ENCODE results near the gene FRAT1.
A peak's percentile ranks its signal among the peaks of the same experiment; 100 is the strongest.

FRAT1 gene

DNA sequence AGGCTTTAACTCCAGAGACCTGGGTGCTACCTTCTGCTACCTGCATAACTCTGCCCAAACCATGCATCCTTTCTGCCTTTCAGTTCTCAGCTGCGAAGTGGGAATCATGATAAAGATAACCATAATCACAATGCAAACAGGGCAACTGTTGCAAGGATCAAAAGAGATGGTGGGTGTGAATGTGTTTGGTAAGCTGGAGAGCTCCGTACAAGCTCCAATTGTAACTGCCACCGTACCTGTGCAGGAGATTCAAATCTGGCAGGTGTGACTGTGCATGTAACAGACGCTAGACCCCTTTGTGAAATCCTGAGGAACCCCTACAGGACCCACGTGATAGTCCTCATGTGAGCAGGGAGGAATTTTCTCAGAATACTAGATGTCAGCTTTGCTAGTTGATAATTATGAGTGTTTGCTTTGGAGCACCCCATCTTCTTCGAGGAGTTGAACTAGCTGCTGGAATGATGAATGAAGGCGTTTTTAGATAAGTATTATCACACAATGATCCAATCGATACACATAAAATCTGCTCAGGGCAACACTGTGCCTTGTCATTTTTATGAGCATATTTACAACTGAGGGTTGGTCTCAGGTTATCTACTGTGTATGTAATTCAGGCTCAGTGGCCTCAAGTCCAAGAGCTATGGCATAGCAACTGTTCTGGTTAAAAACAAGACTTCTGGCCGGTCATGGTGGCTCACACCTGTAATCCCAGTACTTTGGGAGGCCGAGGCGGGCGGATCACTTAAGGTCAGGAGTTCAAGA, 30.9 kb downstream of the FRAT1 start:
- TF ChIP-seq, protein P1, sequence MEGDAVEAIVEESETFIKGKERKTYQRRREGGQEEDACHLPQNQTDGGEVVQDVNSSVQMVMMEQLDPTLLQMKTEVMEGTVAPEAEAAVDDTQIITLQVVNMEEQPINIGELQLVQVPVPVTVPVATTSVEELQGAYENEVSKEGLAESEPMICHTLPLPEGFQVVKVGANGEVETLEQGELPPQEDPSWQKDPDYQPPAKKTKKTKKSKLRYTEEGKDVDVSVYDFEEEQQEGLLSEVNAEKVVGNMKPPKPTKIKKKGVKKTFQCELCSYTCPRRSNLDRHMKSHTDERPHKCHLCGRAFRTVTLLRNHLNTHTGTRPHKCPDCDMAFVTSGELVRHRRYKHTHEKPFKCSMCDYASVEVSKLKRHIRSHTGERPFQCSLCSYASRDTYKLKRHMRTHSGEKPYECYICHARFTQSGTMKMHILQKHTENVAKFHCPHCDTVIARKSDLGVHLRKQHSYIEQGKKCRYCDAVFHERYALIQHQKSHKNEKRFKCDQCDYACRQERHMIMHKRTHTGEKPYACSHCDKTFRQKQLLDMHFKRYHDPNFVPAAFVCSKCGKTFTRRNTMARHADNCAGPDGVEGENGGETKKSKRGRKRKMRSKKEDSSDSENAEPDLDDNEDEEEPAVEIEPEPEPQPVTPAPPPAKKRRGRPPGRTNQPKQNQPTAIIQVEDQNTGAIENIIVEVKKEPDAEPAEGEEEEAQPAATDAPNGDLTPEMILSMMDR (IDR thresholded peaks at IDR 0.05; ENCODE audit: low read depth, low read length): no peak

DNA sequence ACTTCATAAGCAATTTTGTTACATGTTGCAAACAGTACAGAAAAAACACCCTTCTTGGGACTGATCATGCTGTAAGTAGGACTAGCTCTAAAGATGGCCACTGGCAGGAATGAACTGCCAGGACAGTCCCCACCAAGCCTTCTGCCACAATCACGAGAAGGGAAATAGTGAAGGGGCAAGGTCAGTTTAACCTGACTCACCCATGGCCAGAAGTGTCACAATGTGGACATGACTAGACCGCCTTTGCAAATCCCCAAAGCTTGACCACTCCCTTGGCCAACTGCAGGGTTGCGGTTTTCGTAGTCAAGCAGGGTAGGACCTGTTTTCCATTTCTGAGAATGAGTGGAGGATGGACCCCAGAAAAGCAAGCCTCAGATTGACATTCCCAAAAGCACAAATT, 34.9 kb downstream of the FRAT1 start:
- no peak for DNase-seq (ENCODE audit: extremely low read depth, low read depth)
- TF ChIP-seq, protein P1 (IDR thresholded peaks at IDR 0.05; ENCODE audit: low read depth, low read length): no peak

More for the DNA sequence above, 30.9 kb downstream of the FRAT1 start:
- DNase-seq (ENCODE audit: extremely low read depth, low read depth): no peak

DNA sequence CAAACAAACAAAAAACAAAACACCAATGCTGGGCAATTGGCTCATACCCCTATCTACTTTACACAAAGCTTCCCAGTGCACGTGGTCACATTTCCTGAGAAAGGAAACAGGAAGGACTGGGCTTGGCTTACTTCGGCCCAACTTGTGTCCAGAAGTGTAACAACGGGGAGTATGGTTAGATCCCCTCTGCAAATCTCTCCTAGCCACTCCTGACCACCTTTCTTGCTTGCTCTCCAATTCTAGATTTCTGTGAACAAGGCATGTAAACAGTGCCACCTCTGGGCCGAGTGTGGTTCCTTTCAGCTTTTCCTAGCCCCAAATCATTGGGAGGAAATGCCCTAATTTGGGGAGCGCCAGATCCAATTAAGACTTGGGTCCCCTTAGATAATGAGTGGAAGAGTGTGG, 36.5 kb downstream of the FRAT1 start:
- TF ChIP-seq, protein P1 (IDR thresholded peaks at IDR 0.05; ENCODE audit: low read depth, low read length): peak; percentile 41
- no peak for DNase-seq (ENCODE audit: extremely low read depth, low read depth)

DNA sequence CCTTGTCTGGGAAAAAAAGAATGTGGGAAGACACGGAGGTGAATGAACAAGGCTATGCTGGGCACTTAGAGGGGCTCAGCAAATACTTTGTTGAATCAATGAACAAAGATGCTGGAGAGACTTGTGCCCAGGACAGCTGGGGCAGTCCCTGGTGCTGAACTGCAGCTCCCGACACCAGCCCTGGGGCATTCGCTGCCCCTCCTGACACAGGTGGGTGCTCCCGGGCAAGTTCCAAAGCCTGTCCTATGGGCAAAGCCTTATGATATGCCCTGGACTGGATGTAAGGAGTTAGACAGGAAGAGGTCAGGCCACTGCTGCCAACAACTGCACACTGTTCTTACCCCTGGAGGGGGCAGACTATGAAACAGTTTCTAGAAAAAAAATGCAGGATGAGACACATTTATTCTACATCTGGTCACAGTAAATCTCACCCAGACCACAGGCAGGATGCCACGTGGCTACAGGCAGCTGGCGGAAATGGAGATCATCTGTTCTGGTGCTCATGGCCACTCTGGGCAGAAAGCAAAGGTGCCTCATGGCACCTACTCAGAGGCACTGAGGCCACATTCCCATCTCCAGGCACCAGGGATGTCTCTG, 37.3 kb downstream of the FRAT1 start:
- TF ChIP-seq, protein P1 (IDR thresholded peaks at IDR 0.05; ENCODE audit: low read depth, low read length): no peak
- DNase-seq (ENCODE audit: extremely low read depth, low read depth): no peak

DNA sequence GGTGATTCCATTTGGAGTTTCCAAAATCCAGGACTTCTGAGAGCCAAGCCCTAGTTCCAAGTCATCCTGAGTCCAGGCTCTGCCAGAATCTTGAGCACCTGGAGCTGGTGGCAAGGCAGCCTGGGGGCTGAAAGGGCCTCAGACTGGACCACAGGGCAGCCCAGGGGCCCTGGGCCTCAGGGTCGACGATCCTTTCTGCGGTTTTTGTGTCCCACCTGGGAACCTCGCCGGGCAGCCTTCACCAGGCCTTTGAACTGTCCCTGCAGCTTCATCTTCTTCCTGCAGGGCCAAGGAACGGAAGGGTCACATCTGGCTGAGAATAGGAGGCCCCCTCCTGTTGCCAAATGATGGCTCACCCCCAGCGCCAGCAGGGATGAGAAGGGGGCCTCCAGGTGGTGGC, 37.8 kb downstream of the FRAT1 start:
- TF ChIP-seq, protein P1 (IDR thresholded peaks at IDR 0.05; ENCODE audit: low read depth, low read length): no peak
- no peak for DNase-seq (ENCODE audit: extremely low read depth, low read depth)

DNA sequence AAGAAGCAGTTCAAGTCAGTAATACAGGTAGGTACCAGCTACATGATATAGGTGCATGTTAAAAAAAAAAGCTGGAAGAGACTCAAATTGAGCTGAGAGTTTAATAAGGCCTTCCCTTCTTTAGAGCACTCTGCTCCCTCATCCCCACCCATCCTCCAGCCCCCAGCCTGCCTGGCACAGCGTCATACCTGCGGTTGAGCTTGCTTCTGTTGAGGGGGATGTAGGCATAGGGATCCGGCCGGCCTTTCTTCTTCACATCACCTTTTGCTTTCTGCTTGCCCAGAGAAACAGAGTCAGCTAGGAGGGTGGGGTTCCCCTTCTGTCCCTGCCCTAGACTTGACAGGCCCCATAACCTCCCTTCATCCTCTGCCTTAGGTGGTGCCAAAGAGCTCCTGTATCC, 39.3 kb downstream of the FRAT1 start:
- no peak for DNase-seq (ENCODE audit: extremely low read depth, low read depth)
- TF ChIP-seq, protein P1 (IDR thresholded peaks at IDR 0.05; ENCODE audit: low read depth, low read length): no peak

DNA sequence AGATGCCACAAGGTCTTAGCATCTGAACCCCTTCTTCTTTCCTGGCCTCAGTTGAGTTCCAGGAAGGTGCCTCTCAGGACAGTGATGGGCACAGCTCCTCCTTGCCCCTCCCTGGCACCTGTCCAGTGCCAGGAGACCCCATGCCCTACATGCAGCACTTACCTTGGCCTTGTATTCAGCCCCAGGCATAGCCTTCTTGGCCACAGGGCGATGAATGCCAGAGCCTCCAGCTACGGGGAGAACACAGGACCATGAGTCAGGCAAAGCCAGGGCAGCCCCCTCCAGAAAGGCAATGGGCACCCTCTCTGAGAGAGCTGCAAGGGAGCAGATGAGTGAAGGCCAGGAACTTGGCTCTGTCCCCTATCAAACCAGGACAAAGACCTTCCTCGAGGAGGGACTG, 39.7 kb downstream of the FRAT1 start:
- TF ChIP-seq, protein P1 (IDR thresholded peaks at IDR 0.05; ENCODE audit: low read depth, low read length): no peak
- DNase-seq (ENCODE audit: extremely low read depth, low read depth): no peak
